NK-92 (cell line): ENCODE data around the gene DAZL.

Source experiments
- DNase-seq: peaks from one replicate; lab custom pipeline; 2025; ENCODE audit not compliant: unreplicated experiment; lab: John Stamatoyannopoulos, UW

DAZL gene

DNA sequence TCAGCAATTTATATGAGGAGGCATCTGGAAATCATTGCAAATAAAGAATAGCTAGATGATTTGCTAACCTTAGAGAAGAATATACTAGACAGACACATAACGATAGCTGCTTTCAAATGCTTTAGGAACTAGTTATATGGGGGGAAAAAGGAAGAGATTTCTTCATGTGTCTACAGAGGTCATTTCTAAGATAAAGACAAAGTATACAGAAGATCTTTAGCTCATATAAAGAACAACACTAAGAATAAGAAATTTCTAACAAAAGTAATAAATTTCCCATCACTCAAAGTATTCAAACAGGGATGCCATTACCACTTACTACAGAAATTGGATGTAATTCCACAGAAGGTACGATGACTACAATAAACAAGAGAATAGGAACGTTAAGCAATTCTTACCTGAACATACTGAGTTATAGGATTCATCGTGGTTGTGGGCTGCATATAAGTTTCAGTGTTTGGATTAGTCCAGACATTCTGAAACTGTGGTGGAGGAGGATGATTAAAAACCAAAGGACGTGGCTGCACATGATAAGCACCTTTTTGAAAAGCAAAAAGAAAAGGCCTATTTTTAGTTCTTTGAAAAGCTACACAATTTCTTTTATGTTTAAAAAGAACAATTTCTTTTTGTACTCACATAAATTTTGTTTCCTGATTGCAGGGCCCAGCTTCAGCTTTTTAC is 8.7 kb downstream of the DAZL start:
- DNase-seq: no peak

DNA sequence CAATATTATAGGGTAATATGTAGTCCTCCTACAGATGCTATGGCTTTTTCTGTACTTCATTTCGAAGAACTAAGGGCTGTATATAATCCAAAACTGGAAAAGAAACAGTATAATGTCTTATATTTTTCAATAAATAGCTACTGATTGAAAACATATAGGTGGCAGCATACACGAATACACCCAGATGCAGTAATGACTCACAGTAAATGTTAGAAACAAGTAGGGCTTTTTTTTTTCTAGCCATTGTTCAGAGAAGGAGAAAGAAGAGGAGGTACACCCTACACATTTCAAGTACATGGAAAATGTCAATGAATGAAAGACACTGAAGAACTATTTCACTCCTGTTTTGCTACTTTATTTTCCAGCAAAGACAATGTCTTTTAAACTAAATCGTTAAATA is 9.4 kb downstream of the DAZL start:
- DNase-seq: no peak

DNA sequence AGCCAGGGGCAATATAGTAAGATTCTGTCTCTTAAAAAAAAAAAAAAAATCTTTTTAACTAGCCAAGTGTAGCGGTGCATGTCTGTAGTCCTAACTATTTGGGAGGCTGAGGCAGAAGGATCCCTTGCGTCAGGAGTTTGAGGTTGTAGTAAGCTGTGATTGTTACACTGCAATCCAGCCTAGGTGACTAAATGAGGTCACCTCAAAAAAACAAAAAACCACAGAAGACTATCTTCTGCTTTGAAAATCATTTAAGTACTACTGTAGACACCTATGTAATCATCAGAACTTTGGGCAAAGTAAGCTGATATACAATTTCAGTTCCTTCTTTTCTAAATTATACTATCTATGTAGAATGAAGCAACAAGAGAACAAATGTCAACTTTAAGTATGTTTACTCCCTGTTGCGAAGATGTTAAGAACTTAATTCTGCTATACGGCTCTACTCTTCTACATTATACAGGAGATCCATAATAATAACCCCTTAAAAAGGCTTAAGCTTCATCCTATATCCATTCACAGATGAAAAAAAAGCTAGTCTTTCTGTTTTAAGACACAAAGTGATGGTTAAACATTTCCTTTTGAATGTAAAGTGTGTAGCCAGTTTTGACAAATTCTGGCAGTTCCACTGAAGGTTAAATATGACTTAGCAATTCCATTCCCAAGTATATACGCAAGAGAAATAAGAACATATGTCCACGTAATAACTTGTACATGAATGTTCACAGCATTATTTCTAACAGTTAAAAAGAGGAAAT is 15.2 kb downstream of the DAZL start:
- DNase-seq: no peak

DNA sequence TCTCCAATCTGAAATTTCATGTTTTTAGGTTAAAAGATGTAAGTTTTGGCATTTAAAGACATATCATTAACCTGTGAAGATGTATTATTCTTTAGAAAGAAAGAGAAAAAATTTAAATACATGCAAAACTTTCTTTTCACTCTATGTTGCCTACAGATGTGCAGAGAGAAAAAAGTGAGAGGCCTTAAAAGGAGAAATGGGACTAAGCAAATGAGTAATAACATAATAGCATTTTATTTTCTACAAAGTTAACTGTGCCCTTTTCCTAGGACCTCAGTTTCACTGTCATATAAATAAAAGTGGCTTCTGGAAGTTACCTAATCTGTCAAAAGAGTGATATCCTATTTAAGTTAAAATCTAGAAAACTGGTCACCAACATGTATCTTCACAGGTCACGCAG is 16.1 kb downstream of the DAZL start:
- no peak for DNase-seq

DNA sequence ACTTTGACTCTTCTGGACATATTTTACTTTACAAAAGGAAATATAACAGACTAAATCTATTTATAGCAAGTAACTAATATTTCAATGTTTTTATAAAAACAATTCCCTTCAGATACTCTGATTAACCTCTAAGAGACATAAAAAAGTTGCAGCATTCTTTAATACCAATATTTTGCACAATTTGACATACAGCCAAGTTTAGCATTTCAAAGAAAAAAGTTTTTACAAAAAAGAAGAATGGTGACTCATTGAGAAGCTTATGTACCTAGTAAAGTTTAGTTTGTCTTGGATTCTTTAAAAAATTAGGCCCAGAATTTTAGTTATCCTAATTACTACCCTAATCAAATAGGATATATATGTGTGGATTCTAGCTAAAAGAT is 17.6 kb downstream of the DAZL start:
- no peak for DNase-seq

DNA sequence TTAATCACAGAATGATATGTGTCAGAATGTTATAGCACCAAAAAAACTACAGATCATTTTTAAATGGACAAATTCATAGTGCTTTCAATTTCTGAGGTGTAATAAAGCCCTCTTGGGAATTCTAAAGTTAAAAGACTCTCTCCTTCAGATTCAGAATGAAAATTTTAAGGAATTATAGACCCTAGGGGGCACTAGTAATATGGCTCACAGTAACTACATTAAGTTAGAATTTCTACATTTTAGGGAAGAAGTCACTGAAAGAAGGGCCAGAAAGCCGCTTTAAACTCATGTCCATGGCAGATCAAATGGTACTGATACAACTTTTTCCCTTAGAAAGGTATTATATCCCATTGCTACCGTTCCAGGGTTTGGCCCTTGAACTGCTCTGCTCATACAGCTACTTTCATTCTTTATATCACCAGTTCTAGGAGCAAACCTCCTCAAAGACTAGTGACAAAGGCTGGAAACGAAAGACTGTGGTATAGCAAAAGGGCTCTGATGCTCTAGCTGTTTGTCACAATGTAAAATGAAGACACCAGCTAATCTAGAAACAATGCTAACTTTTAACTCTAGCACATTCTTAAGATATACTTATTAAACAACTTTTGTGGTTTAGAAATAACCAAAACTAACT is 18.1 kb downstream of the DAZL start:
- no peak for DNase-seq

DNA sequence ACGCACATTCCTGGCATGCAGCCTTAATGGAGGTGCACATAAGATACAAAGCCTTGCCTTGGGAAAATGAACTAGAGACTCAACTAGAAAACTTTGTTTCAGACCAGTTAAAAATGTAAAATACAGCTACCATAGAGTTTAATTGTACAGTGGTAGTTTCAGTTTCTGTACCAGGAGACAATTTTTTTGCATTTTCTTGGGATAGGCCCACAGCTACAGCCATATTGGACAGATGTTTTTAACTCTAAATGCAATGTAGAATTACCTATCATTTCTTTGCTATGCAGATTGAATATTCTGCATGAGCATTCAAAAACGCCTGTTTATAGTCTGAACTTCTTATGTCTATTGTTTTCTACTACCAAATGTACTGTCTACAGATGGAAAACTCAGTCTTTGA is 20.3 kb downstream of the DAZL start:
- no peak for DNase-seq

DNA sequence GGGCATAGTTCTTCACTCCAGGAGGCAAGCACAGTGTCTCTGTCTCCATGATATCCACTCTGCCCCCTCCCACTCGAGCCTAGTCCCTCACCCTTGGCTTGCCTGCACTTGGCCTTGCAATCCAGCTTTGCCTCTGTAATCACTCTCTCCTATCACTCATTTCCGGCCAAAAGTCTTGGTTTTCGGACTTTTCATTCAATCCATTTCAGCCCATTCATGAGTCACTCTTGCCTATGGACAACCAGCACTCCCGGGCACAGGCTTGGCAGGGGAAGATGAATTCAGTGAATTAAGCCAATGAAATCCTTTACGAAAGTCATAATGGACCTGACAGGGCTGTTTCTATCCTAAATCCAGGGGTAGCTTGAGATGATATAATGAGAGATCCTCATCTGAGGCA is 21.7 kb downstream of the DAZL start:
- no peak for DNase-seq

DNA sequence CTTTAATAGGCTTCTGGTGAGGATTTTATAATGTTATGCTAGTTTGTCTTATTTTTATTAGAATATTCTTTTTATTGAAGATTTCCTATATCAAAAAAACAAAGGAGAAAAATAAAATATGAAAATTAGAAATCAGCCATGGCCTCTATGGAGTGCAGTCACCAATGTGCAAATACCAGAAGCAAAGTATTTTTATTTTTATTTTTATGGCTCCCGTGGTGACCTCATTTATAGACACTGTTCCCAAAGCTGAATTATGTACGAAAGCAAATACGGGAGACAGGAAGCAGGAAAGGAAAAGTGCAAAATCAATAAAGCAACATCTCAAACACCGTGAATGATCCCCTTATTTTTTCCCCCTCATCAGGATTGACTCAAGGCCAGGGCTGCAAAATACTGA is 35.1 kb downstream of the DAZL start:
- DNase-seq: no peak

DNA sequence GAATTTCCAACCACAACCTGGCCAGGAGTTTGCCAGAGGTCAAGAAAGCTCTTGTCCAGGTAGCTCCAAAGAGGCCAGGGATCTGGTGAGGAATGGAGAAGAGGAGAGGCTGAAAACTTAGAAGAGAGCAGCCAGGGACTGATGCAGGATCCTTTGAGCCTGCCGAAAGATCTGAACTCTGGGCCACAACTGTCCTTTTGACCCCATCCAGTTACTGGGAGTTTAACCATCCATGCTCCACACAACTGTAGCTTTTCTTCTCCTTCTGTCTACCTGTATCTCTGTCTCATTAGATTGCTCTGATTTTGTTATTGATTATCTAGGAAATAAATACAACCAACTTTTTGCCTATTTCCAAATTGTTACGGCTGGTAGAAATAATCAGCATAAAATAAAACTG is 36.7 kb downstream of the DAZL start:
- DNase-seq: no peak

DNA sequence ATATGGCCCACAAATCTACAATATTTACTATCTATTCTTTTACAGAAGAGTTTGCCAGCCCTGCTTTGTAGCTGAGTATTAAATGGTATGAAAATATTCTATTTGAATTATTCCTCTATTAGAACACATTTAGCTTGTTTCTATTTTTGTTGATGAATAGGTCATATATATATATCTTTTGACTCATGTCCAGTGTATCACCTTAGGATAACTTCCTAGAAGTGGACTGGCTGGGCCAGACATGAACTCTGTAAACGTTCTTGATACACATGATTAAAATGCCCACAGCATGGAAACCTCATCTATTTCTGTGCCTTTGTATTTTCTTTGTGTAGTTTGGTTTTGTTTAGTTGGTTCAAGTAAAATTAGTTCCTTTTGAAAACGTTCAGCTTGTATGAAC is 37.1 kb downstream of the DAZL start:
- DNase-seq: no peak

DNA sequence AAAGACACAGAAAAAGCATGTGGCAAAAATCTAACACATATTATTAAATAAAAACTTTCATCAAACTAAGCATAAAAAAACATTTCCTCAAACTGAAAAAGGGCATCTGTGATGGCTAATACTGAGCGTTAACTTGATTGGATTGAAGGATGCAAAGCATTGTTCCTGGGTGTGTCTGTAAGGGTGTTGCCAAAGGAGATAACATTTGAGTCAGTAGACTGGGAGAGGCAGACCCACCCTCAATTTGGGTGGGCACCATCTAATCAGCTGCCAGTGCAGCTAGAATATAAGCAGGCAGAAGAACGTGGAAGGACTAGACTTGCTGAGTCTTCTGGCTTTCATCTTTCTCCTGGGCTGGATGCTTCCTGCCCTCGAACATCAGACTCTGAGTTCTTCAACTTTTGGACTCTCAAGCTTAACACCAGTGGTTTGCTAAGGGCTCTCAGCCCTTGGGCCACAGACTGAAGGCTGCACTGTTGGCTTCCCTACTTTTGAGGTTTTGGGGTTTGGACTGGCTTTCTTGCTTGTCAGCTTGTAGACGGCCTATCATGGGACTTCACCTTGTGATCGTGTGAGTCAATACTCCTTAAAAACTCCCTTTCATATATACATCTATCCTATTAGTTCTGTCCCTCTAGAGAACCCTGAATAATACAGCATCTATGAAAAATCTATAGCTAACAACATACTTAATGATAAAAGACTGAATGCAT is 45.4 kb downstream of the DAZL start:
- no peak for DNase-seq

DNA sequence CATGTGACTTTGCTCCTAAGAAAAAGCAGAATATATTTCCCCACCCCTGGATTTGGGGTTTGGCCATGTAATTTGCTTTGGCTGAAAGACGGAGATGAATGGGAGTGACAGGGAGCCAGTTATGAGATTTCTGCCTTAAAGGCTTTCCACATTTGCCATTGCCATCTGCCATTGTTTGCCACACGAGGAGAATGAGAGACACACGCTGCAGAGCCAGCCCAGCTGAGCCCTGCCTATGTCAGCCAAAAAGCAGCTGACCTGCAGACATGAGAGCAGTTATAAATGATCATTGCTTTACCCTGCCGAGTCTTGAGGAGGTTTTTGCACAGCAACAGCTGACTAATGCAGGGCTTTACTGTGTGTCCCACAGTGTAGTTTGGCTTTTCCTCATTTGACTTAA is 51.1 kb downstream of the DAZL start:
- DNase-seq: no peak

DNA sequence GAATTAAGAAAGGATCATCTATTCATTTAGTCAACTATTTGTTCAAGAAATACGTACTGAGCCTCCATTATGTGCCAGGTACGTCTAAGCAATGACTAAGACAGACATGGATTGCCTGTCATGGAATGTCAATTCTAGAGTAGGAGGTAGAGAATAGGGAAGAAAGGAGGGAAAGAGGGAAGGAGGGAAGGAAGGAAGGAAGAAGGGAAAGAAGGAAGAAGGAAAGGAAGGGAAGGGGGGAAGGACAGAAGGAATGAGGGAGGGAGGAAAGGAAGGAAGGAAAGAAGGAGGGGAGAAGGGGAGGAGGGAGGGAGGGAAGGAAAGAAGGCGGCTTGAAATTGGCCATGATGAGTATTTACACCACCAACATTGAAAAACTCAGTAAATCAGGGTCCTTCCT is 52.5 kb downstream of the DAZL start:
- DNase-seq: no peak

DNA sequence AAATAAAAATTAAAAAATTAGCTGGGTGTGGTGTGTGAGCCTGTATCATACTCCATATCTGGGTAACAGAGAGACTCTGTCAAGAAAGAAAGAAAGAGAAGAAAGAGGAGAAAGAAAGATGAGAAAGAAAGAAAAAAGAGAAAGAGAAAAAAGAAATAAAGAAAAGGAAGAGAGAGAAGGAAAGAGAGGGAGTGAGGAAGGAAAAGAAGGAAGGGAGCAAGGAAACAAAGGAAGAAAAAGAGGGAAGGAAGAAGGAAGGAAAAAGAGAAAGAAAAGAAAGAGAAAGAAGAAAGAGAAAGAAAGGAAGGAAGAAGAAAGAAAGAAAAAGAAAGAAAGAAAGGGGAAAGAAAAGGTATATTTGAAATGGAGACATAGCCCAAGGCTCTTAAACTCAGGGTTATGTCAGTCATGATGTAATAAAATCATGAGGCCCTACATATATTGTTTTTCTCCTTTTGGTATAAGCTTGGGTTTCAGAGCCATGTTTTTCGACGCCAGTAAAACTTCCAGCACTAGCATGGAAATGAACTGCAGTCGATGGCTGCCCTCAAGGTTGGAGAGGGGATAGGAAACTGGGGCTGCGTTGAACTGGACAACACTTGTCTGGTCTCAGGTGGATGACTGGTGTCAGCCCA is 53.8 kb downstream of the DAZL start:
- no peak for DNase-seq

DNA sequence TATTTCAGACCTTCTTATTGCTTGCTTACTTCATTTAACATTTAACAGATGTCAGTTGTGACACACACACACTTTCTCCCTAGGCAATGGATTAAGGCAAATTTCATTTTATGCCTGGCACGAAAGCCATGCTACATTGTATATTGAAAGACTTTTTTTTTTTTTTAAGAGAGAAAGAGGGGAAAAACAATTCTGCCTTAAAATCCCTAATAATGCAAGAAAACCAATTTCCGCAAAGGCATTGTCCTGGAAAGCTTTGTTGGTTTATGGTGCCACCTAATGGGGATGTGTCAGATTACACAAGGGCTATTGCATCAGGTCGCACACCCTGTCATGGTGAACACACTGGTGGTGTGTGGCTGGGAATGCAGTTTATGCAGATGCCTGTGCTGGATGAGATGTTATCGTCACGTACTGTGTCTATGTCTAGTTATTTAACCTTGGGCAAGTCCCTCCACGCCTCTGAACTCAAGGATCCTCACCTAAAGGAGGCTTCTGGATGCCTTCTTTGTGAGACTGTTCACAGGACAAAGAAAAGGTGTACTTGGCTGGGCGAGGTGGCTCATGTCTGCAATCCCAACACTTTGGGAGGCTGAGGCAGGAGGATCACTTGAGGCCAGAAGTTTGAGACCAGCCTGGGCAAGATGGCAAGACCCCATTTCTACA is 54.4 kb downstream of the DAZL start:
- DNase-seq: no peak

DNA sequence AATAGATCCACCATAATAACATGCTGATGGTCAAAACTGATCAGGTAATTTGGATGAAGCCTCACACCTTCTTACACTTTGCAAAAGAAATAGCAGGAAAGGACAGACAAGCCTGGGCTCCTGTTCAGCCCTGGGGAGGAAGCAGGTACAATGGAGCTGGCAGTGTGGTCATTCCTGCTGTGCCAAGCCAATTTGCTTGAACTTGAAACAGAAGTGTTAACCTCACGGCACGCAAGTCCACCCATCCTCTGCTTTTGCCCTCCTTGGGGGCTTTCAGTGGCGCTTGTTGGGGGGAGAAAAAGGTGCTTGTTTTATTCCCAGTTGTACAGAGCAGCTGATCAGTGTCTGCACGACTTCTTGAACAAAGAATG is 54.9 kb downstream of the DAZL start:
- DNase-seq: no peak

DNA sequence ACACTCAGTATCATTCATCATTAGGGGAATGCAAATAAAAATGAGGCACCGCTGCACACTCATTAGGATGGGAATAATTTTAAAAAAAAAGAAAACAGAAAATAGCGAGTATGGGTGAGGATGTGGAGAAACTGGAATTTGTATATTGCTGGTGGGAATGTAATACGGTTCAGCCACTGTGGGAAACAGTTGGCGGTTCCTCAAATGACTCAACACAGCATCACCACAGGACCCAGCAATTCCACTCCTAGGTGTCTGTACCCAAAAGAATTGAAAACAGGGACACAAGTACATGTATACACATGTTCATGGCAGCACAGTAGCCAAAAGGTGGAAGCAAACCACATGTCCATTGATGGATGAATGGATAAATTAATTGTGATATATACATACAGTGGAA is 56.5 kb downstream of the DAZL start:
- no peak for DNase-seq

DNA sequence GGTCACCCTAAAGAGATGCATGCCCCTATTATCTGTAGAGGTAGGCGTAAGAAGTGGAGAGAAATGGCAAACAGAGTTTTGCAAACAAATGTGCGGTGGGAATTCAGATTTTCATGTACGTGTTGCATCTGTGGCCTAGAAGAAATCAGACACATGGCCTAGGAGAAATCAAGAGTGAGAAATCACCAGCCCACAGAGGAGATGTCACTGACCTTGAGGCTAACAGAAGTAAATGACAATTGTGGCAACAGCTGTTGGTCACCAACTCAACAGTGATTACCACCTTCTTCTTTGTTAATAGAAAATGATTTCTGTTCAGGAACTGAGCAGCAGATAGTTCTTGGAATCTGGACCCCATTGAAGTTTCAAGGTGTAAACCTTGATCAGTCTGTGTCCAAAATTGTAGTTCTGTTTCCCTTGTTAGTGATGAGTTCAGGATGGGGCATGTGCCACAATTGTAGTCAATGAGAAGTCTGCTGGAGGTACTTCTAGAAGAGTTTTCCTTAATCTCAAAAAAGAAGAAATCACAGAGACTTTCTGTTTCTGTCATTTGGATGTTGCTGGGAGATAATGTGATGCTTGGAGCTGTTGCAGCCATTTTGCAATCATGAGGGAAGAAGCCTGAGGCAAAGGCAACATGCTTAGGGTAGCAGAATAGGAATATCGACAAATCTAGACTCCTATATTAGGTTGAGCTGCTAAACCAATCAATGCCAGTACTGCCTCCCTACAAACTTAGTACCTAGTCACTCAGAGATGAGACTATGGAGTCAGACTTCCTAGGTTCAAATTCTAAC is 57.5 kb downstream of the DAZL start:
- DNase-seq: no peak
